GM13976 (cell line): ENCODE results near the gene R3HDML.

ENCODE experiments used
- DNase-seq: peaks from one replicate; pipeline ENCODE4 v3.0.0; 2012; ENCODE audit warnings: low spot score
- CTCF ChIP-seq: IDR thresholded peaks from 2 replicates; pipeline ENCODE4 v1.5.1; 2012; ENCODE audit warnings: borderline replicate concordance, mild to moderate bottlenecking; ENCODE audit not compliant: insufficient read depth; ENCODE audit errors: extremely low read depth, missing control alignments, control extremely low read depth
- in situ Hi-C: fragments of 300-500 bp; cut with MboI; formaldehyde crosslinking; loops from one replicate; pipeline ENCODE4 v1.12.0; 2022; ENCODE audit warnings: low sequenced_read_pairs, mixed read lengths, inconsistent platforms; ENCODE audit not compliant: unreplicated experiment

The R3HDML gene

GRCh38 chr20:44328428-44328827, 8.4 kb upstream of the R3HDML start:
- no peak for TF ChIP-seq CTCF
- in situ Hi-C loops, result no loop called here

GRCh38 chr20:44331201-44331600, 5.6 kb upstream of the R3HDML start:
- no peak for DNase-seq
- in situ Hi-C loops, result no loop called here
- TF ChIP-seq CTCF, result no peak

More at GRCh38 chr20:44328428-44328827, 8.4 kb upstream of the R3HDML start:
- no peak for DNase-seq

GRCh38 chr20:44334306-44334705, 2.5 kb upstream of the R3HDML start:
- no peak for DNase-seq
- in situ Hi-C loops, result no loop called here
- TF ChIP-seq CTCF, result no peak

GRCh38 chr20:44334709-44335108, 2.1 kb upstream of the R3HDML start:
- in situ Hi-C loops, result no loop called here
- no peak for DNase-seq
- TF ChIP-seq CTCF, result no peak

GRCh38 chr20:44335675-44336074, 1.2 kb upstream of the R3HDML start:
- no peak for DNase-seq
- no peak for TF ChIP-seq CTCF
- in situ Hi-C loops, result no loop called here

GRCh38 chr20:44336086-44336485, 757 bp upstream of the R3HDML start:
- in situ Hi-C loops, result no loop called here
- no peak for DNase-seq
- no peak for TF ChIP-seq CTCF

- TF ChIP-seq CTCF, result no peak
- no peak for DNase-seq
- in situ Hi-C loops, result no loop called here
Observed at GRCh38 chr20:44342248-44342647, 5.4 kb downstream of the R3HDML start.
